ENCODE data around the gene DOLPP1. TPM values are rescaled to one million over a fixed set of nuclear protein-coding genes. Genes with fewer than 3 reads are reported as not detected.

Gene DOLPP1
- total and polyA plus RNA-seq, 2 of the 13 experiments (the other 11 are each of a cell fraction or from before 2014, with no cell fraction given): 21.0 to 34.1 TPM

DNA sequence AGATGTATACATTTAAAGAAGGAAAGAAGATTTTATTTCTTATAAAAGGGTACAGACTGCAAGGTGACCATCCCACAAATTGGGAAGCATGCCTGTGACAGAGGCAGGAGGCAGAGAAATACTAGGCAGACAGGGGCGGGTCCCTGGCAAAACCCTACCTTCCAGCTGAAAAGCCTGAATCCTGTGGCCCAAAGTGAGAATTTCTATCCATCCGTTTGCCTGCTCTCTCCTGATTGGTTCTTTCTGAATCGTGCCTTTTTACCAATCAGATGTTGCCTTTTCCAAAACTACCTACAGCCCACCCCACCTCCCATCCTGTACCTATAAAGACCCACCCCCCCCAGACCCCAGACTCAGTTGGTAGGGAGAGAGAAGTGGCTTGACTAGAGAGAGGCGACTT is 49.4 kb upstream of the DOLPP1 start:
- DNase-seq (ENCODE audit: low spot score) (no peak), FAIRE-seq (no peak), ATAC-seq (no peak)
- H3K4me1 ChIP-seq (ENCODE audit: insufficient read depth, low read length): peaks cover 39% of the 10 kb centered on the region
- WGBS (ENCODE audit: low lambda C conversion rate): 59% methylated on average over 4 of the region's 4 CpGs
- H3K27me3 ChIP-seq (ENCODE audit: control insufficient read depth in 1 of 2, insufficient read depth in 2 of 2, low read length in 2 of 2): no peaks in the 10 kb centered on the region
- no peak overlapping the region for H3K9ac ChIP-seq (ENCODE audit: insufficient read depth, low read depth, low read length)
- peaks cover 5% of the 10 kb centered on the region; the same call in 1 of the 2 replicates for H4K20me1 ChIP-seq (ENCODE audit: insufficient read depth, low read length)
- H3K36me3 ChIP-seq (replicated peaks in 1 of 2; ENCODE audit: control insufficient read depth in 1 of 2, insufficient read depth in 2 of 2, low read length in 2 of 2): no peaks in the 10 kb centered on the region
- CTCF ChIA-PET (ENCODE audit: low intra/inter-chr PET ratio, low total read pairs): no interaction called here
- no peak overlapping the region for H3K27ac ChIP-seq (ENCODE audit: extremely low read length, insufficient read depth, low read length)
- no peaks in the 10 kb centered on the region for H3K9me3 ChIP-seq (ENCODE audit: low read length)
- no peak overlapping the region for H3K4me2 ChIP-seq (ENCODE audit: low read depth, low read length)
- no TSS peak for BruUV-seq (replicated peaks)
- no peak overlapping the region for H2AFZ ChIP-seq (ENCODE audit: low read length)
- POLR2A ChIA-PET: no interaction called here
- H3K79me2 ChIP-seq (ENCODE audit: insufficient read depth, low read length): peaks cover 10% of the 10 kb centered on the region
- intact Hi-C loops (cut with micrococcal nuclease; ENCODE audit: unreplicated experiment) (no loop called here), in situ Hi-C loops (cut with HindIII; ENCODE audit: extremely low pct_ligation_motif_present, low pct_unique_long_range_greater_than_20kb) (no loop called here)
- TF ChIP-seq ZNF143 (CRISPR knock-in tag; IDR thresholded peaks at IDR 0.05) (no peak), ZNF660 (CRISPR knock-in tag; IDR thresholded peaks at IDR 0.05; ENCODE audit: borderline replicate concordance, low read depth) (no peak), ADNP (CRISPR knock-in tag; IDR thresholded peaks at IDR 0.05) (no peak), FOXK1 (CRISPR knock-in tag; IDR thresholded peaks at IDR 0.05; ENCODE audit: borderline replicate concordance, low read depth) (no peak), KDM1A (CRISPR knock-in tag; IDR thresholded peaks at IDR 0.05) (no peak), SMYD3 (CRISPR knock-in tag; IDR thresholded peaks at IDR 0.05) (no peak)
- TF ChIP-seq, protein P1, sequence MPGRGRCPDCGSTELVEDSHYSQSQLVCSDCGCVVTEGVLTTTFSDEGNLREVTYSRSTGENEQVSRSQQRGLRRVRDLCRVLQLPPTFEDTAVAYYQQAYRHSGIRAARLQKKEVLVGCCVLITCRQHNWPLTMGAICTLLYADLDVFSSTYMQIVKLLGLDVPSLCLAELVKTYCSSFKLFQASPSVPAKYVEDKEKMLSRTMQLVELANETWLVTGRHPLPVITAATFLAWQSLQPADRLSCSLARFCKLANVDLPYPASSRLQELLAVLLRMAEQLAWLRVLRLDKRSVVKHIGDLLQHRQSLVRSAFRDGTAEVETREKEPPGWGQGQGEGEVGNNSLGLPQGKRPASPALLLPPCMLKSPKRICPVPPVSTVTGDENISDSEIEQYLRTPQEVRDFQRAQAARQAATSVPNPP (CRISPR knock-in tag; IDR thresholded peaks at IDR 0.05): no peak
- H3K4me3 ChIP-seq (replicated peaks in 1 of 3; ENCODE audit: insufficient read depth in 1 of 3, low read depth in 2 of 3, low read length in 3 of 3): no peak overlapping the region

DNA sequence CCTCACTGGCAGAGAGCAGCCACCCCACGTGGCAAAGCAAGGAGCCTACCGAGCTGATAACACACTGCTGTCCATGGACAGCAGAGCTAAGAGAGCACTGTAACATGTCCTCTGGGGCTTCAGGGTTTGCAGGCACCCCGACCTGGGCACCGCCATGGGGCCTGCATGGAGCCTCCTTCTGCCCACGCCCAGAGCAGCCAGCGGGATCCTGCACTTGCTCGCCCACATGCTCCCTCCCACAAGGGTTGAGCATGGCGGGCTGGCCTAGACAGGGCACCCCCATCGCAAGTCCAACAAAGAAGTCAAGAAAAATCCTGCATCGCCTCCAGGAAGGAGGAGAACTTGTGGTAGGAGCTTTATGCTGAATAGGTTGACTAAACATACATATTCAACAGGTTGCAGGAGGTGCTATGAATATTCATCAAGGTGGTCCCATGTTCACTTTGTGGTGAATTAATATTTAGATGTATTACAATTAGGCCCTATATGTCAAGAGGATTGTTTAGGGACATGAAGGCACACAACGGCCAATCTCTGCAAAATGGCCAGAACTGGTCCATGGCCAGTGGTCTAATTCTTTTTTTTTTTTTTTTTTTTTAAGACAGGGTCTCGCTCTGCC is 48.3 kb upstream of the DOLPP1 start:
- Histone ChIP-seq H3K4me2 (ENCODE audit: low read depth, low read length) (no peak overlapping the region), H3K27me3 (ENCODE audit: control insufficient read depth in 1 of 2, insufficient read depth in 2 of 2, low read length in 2 of 2) (no peaks in the 10 kb centered on the region; a peak in 1 of 5 replicates), H4K20me1 (ENCODE audit: insufficient read depth, low read length) (no peaks in the 10 kb centered on the region), H3K4me1 (ENCODE audit: insufficient read depth, low read length) (peaks cover 32% of the 10 kb centered on the region), H3K79me2 (ENCODE audit: insufficient read depth, low read length) (peaks cover 1% of the 10 kb centered on the region), H3K9me3 (ENCODE audit: low read length) (no peaks in the 10 kb centered on the region), H3K36me3 (replicated peaks in 1 of 2; ENCODE audit: control insufficient read depth in 1 of 2, insufficient read depth in 2 of 2, low read length in 2 of 2) (no peaks in the 10 kb centered on the region), H3K27ac (ENCODE audit: extremely low read length, insufficient read depth, low read length) (no peak overlapping the region), H3K9ac (ENCODE audit: insufficient read depth, low read depth, low read length) (no peak overlapping the region), H2AFZ (ENCODE audit: low read length) (no peak overlapping the region), H3K4me3 (replicated peaks in 1 of 3; ENCODE audit: insufficient read depth in 1 of 3, low read depth in 2 of 3, low read length in 3 of 3) (no peak overlapping the region)
- BruUV-seq (replicated peaks): no TSS peak
- in situ Hi-C loops (cut with HindIII; ENCODE audit: extremely low pct_ligation_motif_present, low pct_unique_long_range_greater_than_20kb) (no loop called here), intact Hi-C loops (cut with micrococcal nuclease; ENCODE audit: unreplicated experiment) (no loop called here)
- no peak for DNase-seq (ENCODE audit: low spot score)
- TF ChIP-seq DR1 (CRISPR knock-in tag; IDR thresholded peaks at IDR 0.05) (no peak), NPAS2 (CRISPR knock-in tag; IDR thresholded peaks at IDR 0.05; ENCODE audit: borderline replicate concordance) (no peak), CBFB (CRISPR knock-in tag; IDR thresholded peaks at IDR 0.05) (no peak), YEATS2 (CRISPR knock-in tag; IDR thresholded peaks at IDR 0.05; ENCODE audit: borderline replicate concordance) (no peak), AGO1 (IDR thresholded peaks at IDR 0.05; ENCODE audit: low read depth, low read length, poor library complexity, severe bottlenecking) (no peak), MEIS2 (CRISPR knock-in tag; IDR thresholded peaks at IDR 0.05) (no peak), GATAD1 (CRISPR knock-in tag; IDR thresholded peaks at IDR 0.05) (no peak)
- POLR2A ChIA-PET: no interaction called here
- CTCF ChIA-PET (ENCODE audit: low intra/inter-chr PET ratio, low total read pairs): no interaction called here
- FAIRE-seq: no peak
- WGBS (ENCODE audit: low lambda C conversion rate): 64% methylated on average over 8 of the region's 12 CpGs
- ATAC-seq: no peak

Data from HepG2 (cell line).